ENCODE results near the gene PDX1.
A peak's percentile ranks its signal among the peaks of the same experiment; 100 is the strongest.

PDX1 gene

GRCh38 chr13:27960362-27961226, 40.8 kb downstream of the PDX1 start:
- H3K27ac ChIP-seq (replicated peaks): no peak overlapping the region; the same call in 1 of the 2 replicates
- DNase-seq (ENCODE audit: low read depth in 1 of 2, low spot score in 1 of 2): peak; percentile 50 to 78
- H3K27me3 ChIP-seq (ENCODE audit: insufficient read depth, poor library complexity, severe bottlenecking): peaks cover 57% of the 10 kb centered on the region
- H3K4me3 ChIP-seq (replicated peaks; ENCODE audit: insufficient read depth, low read length): peak overlapping the region; percentile 45
- TF ChIP-seq CTCF (IDR thresholded peaks at IDR 0.05; ENCODE audit: insufficient read depth, low read length) (peak; percentile 57), GABPA (IDR thresholded peaks at IDR 0.05; ENCODE audit: low read depth) (no peak), POLR2AphosphoS5 (IDR thresholded peaks at IDR 0.05; ENCODE audit: low read depth) (no peak)

- H3K27ac ChIP-seq (replicated peaks): no peak overlapping the region; the same call in 1 of the 2 replicates
- H3K4me3 ChIP-seq (replicated peaks; ENCODE audit: insufficient read depth, low read length): peak overlapping the region; percentile 45
- peaks cover 61% of the 10 kb centered on the region for H3K27me3 ChIP-seq (ENCODE audit: insufficient read depth, poor library complexity, severe bottlenecking)
- DNase-seq (ENCODE audit: low read depth in 1 of 2, low spot score in 1 of 2): no peak
- no peak for TF ChIP-seq CTCF (IDR thresholded peaks at IDR 0.05; ENCODE audit: insufficient read depth, low read length)
- no peak for TF ChIP-seq GABPA (IDR thresholded peaks at IDR 0.05; ENCODE audit: low read depth)
- no peak for TF ChIP-seq REST (IDR thresholded peaks at IDR 0.05; ENCODE audit: insufficient replicate concordance, low read depth)
- no peak for TF ChIP-seq POLR2AphosphoS5 (IDR thresholded peaks at IDR 0.05; ENCODE audit: low read depth)
- TF ChIP-seq SPI1 (IDR thresholded peaks at IDR 0.05; ENCODE audit: borderline replicate concordance, low read depth): no peak
Measured at GRCh38 chr13:27961227-27962085, 41.7 kb downstream of the PDX1 start.

- no peak for DNase-seq (ENCODE audit: low read depth in 1 of 2, low spot score in 1 of 2)
- Histone ChIP-seq H3K4me3 (replicated peaks; ENCODE audit: insufficient read depth, low read length) (no peak overlapping the region), H3K27me3 (ENCODE audit: insufficient read depth, poor library complexity, severe bottlenecking) (peaks cover 63% of the 10 kb centered on the region), H3K27ac (replicated peaks) (no peak overlapping the region)
- no peak for TF ChIP-seq POLR2AphosphoS5 (IDR thresholded peaks at IDR 0.05; ENCODE audit: low read depth)
- TF ChIP-seq SPI1 (IDR thresholded peaks at IDR 0.05; ENCODE audit: borderline replicate concordance, low read depth): no peak
- no peak for TF ChIP-seq CTCF (IDR thresholded peaks at IDR 0.05; ENCODE audit: insufficient read depth, low read length)
- TF ChIP-seq REST (IDR thresholded peaks at IDR 0.05; ENCODE audit: insufficient replicate concordance, low read depth): no peak
- no peak for TF ChIP-seq GABPA (IDR thresholded peaks at IDR 0.05; ENCODE audit: low read depth)
Measured at GRCh38 chr13:27962128-27962841, 42.5 kb downstream of the PDX1 start.

Data from HL-60 (cell line).